Ovary (tissue), 3 donors: ENCODE results near the gene LRRC71.

Experiments used
- POLR2A ChIP-seq: fragments of 450-650 bp; IDR thresholded peaks from one replicate; pipeline ENCODE4 v1.6.1; 2017; ENCODE audit warnings: antibody characterized with exemption, mild to moderate bottlenecking, moderate library complexity
- TF ChIP-seq, protein P1 (sequence below), 3 donors: fragments of 450-650 bp in 2 of 3; fragments of 200-600 bp in 1 of 3; IDR thresholded peaks; one replicate each; pipeline versions ENCODE4 v1.5.1 to v1.8.0; 2016 to 2022; ENCODE audit warnings: antibody characterized with exemption in 3 of 3, mild to moderate bottlenecking in 1 of 3
- donor health status: DM: no; HTN: no; CAD: no.

DNA sequence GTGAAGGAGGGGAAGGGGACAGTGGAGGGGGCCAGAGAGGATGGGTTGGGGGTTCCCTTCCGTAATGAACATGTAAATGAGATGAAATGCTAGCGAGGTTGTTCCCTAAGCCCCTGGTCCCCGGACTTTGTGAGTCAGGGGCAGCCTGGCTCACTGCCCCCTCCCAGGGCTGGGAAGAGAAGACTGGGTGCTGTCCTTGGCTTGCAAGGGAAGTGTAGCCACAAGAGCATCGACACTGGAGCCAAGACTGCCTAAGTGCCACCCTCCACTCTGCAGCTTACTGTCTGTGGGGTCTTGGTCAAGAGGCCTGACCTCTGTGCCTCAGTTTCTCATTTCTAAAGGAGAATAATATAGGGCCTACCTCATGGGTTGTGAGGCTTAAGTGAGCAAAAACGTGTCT is 26.4 kb upstream of the LRRC71 start:
- TF ChIP-seq, protein P1, sequence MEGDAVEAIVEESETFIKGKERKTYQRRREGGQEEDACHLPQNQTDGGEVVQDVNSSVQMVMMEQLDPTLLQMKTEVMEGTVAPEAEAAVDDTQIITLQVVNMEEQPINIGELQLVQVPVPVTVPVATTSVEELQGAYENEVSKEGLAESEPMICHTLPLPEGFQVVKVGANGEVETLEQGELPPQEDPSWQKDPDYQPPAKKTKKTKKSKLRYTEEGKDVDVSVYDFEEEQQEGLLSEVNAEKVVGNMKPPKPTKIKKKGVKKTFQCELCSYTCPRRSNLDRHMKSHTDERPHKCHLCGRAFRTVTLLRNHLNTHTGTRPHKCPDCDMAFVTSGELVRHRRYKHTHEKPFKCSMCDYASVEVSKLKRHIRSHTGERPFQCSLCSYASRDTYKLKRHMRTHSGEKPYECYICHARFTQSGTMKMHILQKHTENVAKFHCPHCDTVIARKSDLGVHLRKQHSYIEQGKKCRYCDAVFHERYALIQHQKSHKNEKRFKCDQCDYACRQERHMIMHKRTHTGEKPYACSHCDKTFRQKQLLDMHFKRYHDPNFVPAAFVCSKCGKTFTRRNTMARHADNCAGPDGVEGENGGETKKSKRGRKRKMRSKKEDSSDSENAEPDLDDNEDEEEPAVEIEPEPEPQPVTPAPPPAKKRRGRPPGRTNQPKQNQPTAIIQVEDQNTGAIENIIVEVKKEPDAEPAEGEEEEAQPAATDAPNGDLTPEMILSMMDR (IDR thresholded peaks at IDR 0.05): no peak
- TF ChIP-seq POLR2A: no peak
